HG02571 (cell line): Measurements from ENCODE around the gene SFXN5.

Experiments
- ATAC-seq: cut with Tn5 transposase; IDR thresholded peaks from one replicate; pipeline ENCODE4 v1.9.1; 2021; ENCODE audit warnings: mild to moderate bottlenecking, moderate library complexity; ENCODE audit not compliant: unreplicated experiment

Gene SFXN5

GRCh38 chr2:73021371-73022010 is 50.0 kb downstream of the SFXN5 start:
- ATAC-seq, result no peak

GRCh38 chr2:73020657-73021370 is 50.7 kb downstream of the SFXN5 start:
- ATAC-seq, result no peak

GRCh38 chr2:73020306-73020656 is 51.2 kb downstream of the SFXN5 start:
- ATAC-seq, result no peak

- no peak for ATAC-seq
Observed at GRCh38 chr2:73018188-73018825, 53.2 kb downstream of the SFXN5 start.

- ATAC-seq, result no peak
Observed at GRCh38 chr2:73013936-73014335, 57.6 kb downstream of the SFXN5 start.

- no peak for ATAC-seq
Observed at GRCh38 chr2:73009177-73009839, 62.2 kb downstream of the SFXN5 start.

GRCh38 chr2:73008766-73009135 is 62.8 kb downstream of the SFXN5 start:
- ATAC-seq, result no peak

GRCh38 chr2:73007991-73008765 is 63.3 kb downstream of the SFXN5 start:
- no peak for ATAC-seq

GRCh38 chr2:73006969-73007710 is 64.4 kb downstream of the SFXN5 start:
- ATAC-seq, result no peak

GRCh38 chr2:73004889-73005596 is 66.5 kb downstream of the SFXN5 start:
- no peak for ATAC-seq

- ATAC-seq, result no peak
Observed at GRCh38 chr2:73004466-73004865, 67.0 kb downstream of the SFXN5 start.

- no peak for ATAC-seq
Observed at GRCh38 chr2:73003027-73003426, 68.5 kb downstream of the SFXN5 start.

- no peak for ATAC-seq
Observed at GRCh38 chr2:73000808-73001570, 70.5 kb downstream of the SFXN5 start.

- ATAC-seq, result no peak
Observed at GRCh38 chr2:72999729-73000725, 71.5 kb downstream of the SFXN5 start.

- ATAC-seq, result no peak
Observed at GRCh38 chr2:72998724-72999123, 72.8 kb downstream of the SFXN5 start.

- no peak for ATAC-seq
Observed at GRCh38 chr2:72998234-72998651, 73.3 kb downstream of the SFXN5 start.

- ATAC-seq, result no peak
Observed at GRCh38 chr2:72996117-72996502, 75.4 kb downstream of the SFXN5 start.
